IMR-90 (cell line): ENCODE measurements around the gene SPSB4.

Experiments
- CEBPB ChIP-seq: IDR thresholded peaks from 2 replicates; pipeline ENCODE4 v1.6.1; 2012; ENCODE audit warnings: low read depth, low read length, improper control_type of control experiment
- CTCF ChIP-seq: conservative IDR thresholded peaks from 2 replicates; pipeline ENCODE4 v1.5.1; 2012; ENCODE audit warnings: mild to moderate bottlenecking, low read depth, low read length, improper control_type of control experiment
- MXI1 ChIP-seq: IDR thresholded peaks from 2 replicates; pipeline ENCODE4 v1.6.1; 2012; ENCODE audit warnings: low read depth, mild to moderate bottlenecking, low read length, moderate library complexity, borderline replicate concordance
- POLR2A ChIP-seq: IDR thresholded peaks from 2 replicates; pipeline ENCODE4 v1.6.1; 2012; ENCODE audit warnings: mild to moderate bottlenecking, low read depth, low read length
- RFX5 ChIP-seq: IDR thresholded peaks from 2 replicates; pipeline ENCODE4 v1.8.0; 2012; ENCODE audit warnings: low read depth, mild to moderate bottlenecking, low read length, moderate library complexity
- SMC3 ChIP-seq: fragments of 150-350 bp; IDR thresholded peaks from 2 replicates; pipeline ENCODE4 v1.6.1; 2016; ENCODE audit warnings: low read depth, mild to moderate bottlenecking, antibody characterized with exemption, low read length, moderate library complexity
- USF2 ChIP-seq: fragments of 150-350 bp; IDR thresholded peaks from 2 replicates; pipeline ENCODE4 v1.6.1; 2017; ENCODE audit warnings: mild to moderate bottlenecking, antibody characterized with exemption, low read length, low read depth

- TF ChIP-seq RFX5 (no peak), CTCF (no peak), MXI1 (no peak), USF2 (no peak), CEBPB (no peak), POLR2A (no peak), SMC3 (no peak)
Observed at GRCh38 chr3:141114179-141114745, 63.1 kb downstream of the SPSB4 start.
